BJ (cell line): ENCODE data around the gene CDH18. TPM values are rescaled to one million over a fixed set of nuclear protein-coding genes. Genes with fewer than 3 reads are reported as not detected.

Source experiments
- CTCF ChIA-PET: fragments of 350-600 bp; formaldehyde crosslinking; extraction: SDS; loops from one replicate; lab custom pipeline; 2021; ENCODE audit warnings: antibody characterized with exemption, inconsistent platforms; lab: Yijun Ruan, JAX
- POLR2A ChIA-PET: fragments of 300-600 bp; sonication (Branson Sonifier 250); formaldehyde crosslinking; extraction: SDS; loops from one replicate; lab custom pipeline; 2021; ENCODE audit warnings: antibody characterized with exemption; lab: Charles Lee
- DNase-seq: peaks from one replicate; pipeline ENCODE4 v3.0.0-alpha.2; 2011; ENCODE audit warnings: low read depth
- H3K27me3 ChIP-seq: 2 replicates; pipeline ENCODE4 v1.6.0; 2011; ENCODE audit warnings: low read length; ENCODE audit not compliant: control insufficient read depth, insufficient read depth
- H3K36me3 ChIP-seq: 2 replicates; pipeline ENCODE4 v1.5.1; 2011; ENCODE audit warnings: low read length; ENCODE audit not compliant: control insufficient read depth, insufficient read depth
- H3K4me3 ChIP-seq: 2 replicates; pipeline ENCODE4 v1.5.1; 2011; ENCODE audit warnings: low read depth, mild to moderate bottlenecking, control low read depth, low read length
- polyA plus RNA-seq: library from polyadenylated mRNA; depleted of rRNA; stranded (reverse); fragments of >200 nt; gene quantifications from 2 replicates; pipeline ENCODE4 v1.2.3, GENCODE V29; 2011
- TF ChIP-seq, protein P1 (sequence below): IDR thresholded peaks from 2 replicates; pipeline ENCODE4 v1.5.1; 2011; ENCODE audit warnings: low read depth, mild to moderate bottlenecking, control low read depth, inconsistent platforms, low read length, moderate library complexity; ENCODE audit not compliant: insufficient read depth

The CDH18 gene
- polyA plus RNA-seq, 1 experiment: 0.31 TPM

DNA sequence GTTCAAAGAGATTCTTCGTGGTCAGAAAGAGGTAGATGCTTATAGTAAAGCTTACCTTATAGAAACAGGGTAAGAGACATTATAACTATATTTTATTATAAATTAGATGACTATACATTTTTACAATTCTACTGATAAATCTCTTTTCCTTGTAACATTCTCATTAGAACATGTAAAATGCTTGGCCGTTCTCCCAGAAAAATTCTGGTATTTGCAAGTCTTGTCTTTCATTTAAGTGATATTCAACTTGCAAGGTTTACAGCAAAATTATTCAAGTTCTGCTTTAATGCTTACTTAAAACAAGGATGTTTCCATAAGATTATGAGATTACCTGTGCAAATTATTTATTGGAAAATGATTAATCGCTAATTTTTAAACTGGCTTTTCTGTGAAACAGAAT is 41.3 kb upstream of the CDH18 start:
- TF ChIP-seq, protein P1, sequence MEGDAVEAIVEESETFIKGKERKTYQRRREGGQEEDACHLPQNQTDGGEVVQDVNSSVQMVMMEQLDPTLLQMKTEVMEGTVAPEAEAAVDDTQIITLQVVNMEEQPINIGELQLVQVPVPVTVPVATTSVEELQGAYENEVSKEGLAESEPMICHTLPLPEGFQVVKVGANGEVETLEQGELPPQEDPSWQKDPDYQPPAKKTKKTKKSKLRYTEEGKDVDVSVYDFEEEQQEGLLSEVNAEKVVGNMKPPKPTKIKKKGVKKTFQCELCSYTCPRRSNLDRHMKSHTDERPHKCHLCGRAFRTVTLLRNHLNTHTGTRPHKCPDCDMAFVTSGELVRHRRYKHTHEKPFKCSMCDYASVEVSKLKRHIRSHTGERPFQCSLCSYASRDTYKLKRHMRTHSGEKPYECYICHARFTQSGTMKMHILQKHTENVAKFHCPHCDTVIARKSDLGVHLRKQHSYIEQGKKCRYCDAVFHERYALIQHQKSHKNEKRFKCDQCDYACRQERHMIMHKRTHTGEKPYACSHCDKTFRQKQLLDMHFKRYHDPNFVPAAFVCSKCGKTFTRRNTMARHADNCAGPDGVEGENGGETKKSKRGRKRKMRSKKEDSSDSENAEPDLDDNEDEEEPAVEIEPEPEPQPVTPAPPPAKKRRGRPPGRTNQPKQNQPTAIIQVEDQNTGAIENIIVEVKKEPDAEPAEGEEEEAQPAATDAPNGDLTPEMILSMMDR: no peak
- ChIA-PET POLR2A (no interaction called here), CTCF (no interaction called here)
- no peak overlapping the region for H3K4me3 ChIP-seq
- H3K36me3 ChIP-seq: no peaks in the 10 kb centered on the region
- no peak for DNase-seq
- H3K27me3 ChIP-seq: no peaks in the 10 kb centered on the region

- POLR2A ChIA-PET: no interaction called here
- no peak for DNase-seq
- TF ChIP-seq, protein P1: no peak
- CTCF ChIA-PET: no interaction called here
- no peaks in the 10 kb centered on the region for H3K27me3 ChIP-seq
- H3K4me3 ChIP-seq: no peak overlapping the region
- no peaks in the 10 kb centered on the region for H3K36me3 ChIP-seq
These were observed 40.5 kb upstream of the CDH18 start for GRCh38 chr5:20028506-20028905.

DNA sequence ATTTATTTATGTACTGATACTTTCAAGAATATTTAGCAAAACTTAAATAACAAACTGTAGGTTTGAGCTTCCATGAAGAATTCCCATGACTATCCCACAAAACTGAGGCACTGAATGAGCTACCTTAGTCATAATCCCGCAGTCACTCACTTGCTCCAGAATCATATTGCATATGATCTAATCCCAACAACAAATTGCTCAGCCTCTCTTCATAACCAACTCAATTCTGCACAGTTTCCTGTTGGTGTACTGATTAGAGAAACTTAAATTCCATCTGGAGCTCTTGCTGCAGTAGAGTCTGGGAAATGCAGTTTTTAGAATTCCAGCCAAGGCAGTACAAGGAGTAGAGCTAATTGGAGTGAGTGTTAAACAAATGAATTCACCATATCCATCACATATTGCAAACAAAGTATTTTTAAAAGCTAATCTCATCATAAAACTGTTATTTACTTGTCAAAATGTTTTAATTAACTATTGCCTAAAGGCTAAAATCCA is 35.7 kb upstream of the CDH18 start:
- ChIA-PET CTCF (no interaction called here), POLR2A (no interaction called here)
- TF ChIP-seq, protein P1: no peak
- Histone ChIP-seq H3K36me3 (no peaks in the 10 kb centered on the region), H3K27me3 (no peaks in the 10 kb centered on the region), H3K4me3 (no peak overlapping the region)
- DNase-seq: no peak

GRCh38 chr5:20020247-20020646 is 32.2 kb upstream of the CDH18 start:
- no peaks in the 10 kb centered on the region for H3K36me3 ChIP-seq
- H3K27me3 ChIP-seq: no peaks in the 10 kb centered on the region
- ChIA-PET CTCF (no interaction called here), POLR2A (no interaction called here)
- DNase-seq: no peak
- TF ChIP-seq, protein P1: no peak
- no peak overlapping the region for H3K4me3 ChIP-seq

GRCh38 chr5:20017021-20017420 is 29.0 kb upstream of the CDH18 start:
- ChIA-PET POLR2A (no interaction called here), CTCF (no interaction called here)
- Histone ChIP-seq H3K4me3 (no peak overlapping the region), H3K27me3 (no peaks in the 10 kb centered on the region), H3K36me3 (no peaks in the 10 kb centered on the region)
- DNase-seq: no peak
- TF ChIP-seq, protein P1: no peak
